Retina (tissue), 1 donor: ENCODE measurements around the gene PTPRN2.

Experiments
- DNase-seq: peaks from one replicate; pipeline ENCODE4 v3.0.0-alpha.2; 2016

PTPRN2 gene

GRCh38 chr7:158145370-158145769 lies 442.3 kb downstream of the PTPRN2 start:
- DNase-seq: no peak

GRCh38 chr7:158143196-158144120 lies 444.2 kb downstream of the PTPRN2 start:
- DNase-seq: no peak

- DNase-seq: no peak
These were observed 445.0 kb downstream of the PTPRN2 start for GRCh38 chr7:158142657-158143056.

- DNase-seq: no peak
These were observed 445.7 kb downstream of the PTPRN2 start for GRCh38 chr7:158141806-158142518.

GRCh38 chr7:158141221-158141582 lies 446.4 kb downstream of the PTPRN2 start:
- DNase-seq: no peak

- no peak for DNase-seq
These were observed 446.9 kb downstream of the PTPRN2 start for GRCh38 chr7:158140538-158141220.

GRCh38 chr7:158139499-158139898 lies 448.1 kb downstream of the PTPRN2 start:
- DNase-seq: no peak

- no peak for DNase-seq
These were observed 449.4 kb downstream of the PTPRN2 start for GRCh38 chr7:158138329-158138597.

- DNase-seq: no peak
These were observed 449.9 kb downstream of the PTPRN2 start for GRCh38 chr7:158137516-158138328.

GRCh38 chr7:158135931-158136330 lies 451.7 kb downstream of the PTPRN2 start:
- DNase-seq: no peak

GRCh38 chr7:158134824-158135223 lies 452.8 kb downstream of the PTPRN2 start:
- no peak for DNase-seq

- DNase-seq: no peak
These were observed 453.9 kb downstream of the PTPRN2 start for GRCh38 chr7:158133515-158134271.

- DNase-seq: no peak
These were observed 454.6 kb downstream of the PTPRN2 start for GRCh38 chr7:158133057-158133456.

- DNase-seq: no peak
These were observed 457.6 kb downstream of the PTPRN2 start for GRCh38 chr7:158130023-158130409.

- no peak for DNase-seq
These were observed 458.3 kb downstream of the PTPRN2 start for GRCh38 chr7:158129037-158130022.

GRCh38 chr7:158128572-158128971 lies 459.1 kb downstream of the PTPRN2 start:
- no peak for DNase-seq

- DNase-seq: no peak
These were observed 460.4 kb downstream of the PTPRN2 start for GRCh38 chr7:158127241-158127640.

- DNase-seq: no peak
These were observed 461.0 kb downstream of the PTPRN2 start for GRCh38 chr7:158126661-158127060.

GRCh38 chr7:158125721-158126120 lies 461.9 kb downstream of the PTPRN2 start:
- no peak for DNase-seq

- no peak for DNase-seq
These were observed 462.5 kb downstream of the PTPRN2 start for GRCh38 chr7:158125091-158125490.

GRCh38 chr7:158124671-158125079 lies 462.9 kb downstream of the PTPRN2 start:
- DNase-seq: no peak
